SIG-M5 treated with dmso at 0.1 percent for 504 hours (cell line): Measurements from ENCODE around the gene CHPF.

Source experiments
- DNase-seq: peaks from one replicate; lab custom pipeline; 2025; ENCODE audit not compliant: unreplicated experiment; lab: John Stamatoyannopoulos, UW

Gene CHPF

DNA sequence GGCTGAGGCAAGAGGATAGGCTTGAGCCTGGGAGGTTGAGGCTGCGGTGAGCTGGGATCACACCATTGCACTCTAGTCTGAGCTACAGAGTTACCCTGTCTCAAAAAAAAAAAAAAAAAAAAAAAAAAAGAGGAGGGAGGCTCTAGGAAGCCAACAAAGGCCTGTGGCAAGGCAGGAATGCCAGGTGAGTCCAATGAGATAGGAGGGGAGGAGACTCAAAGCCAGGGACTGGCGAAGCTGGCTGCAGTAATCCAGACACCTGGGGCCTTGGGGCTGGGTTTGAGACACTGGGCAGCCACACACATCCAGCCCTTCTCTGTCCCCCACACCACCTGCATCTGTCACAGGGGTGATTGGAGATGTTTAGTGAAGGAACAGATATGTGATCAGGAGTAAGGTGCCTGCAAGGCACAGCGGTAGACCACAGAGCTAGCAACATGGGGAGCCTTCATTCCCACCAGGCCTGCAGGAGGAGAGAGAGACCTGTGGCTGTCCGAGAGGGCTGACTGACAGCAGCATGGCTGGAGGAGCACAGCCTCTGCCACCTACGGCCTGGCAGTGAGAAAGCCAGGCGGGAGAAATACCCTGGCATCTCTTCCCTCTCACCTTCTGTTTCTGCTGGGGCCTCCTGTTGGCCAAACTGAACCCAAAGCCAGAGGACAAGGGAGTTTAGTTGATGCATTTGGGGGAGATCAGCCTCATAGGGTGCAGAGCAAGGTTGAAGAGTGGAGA is 9.5 kb downstream of the CHPF start:
- no peak for DNase-seq

DNA sequence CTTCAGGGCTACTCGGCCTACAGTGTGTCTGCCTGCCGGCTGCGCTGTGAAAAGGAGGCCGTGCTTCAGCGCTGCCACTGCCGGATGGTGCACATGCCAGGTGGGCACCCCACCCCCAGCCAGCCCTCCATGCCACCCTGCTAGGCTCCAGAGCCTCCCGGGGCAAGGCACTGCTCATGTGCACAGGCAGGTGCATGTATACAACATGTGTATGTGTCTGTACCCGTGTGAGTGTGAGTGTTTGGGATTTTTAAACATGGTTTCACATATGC is 11.3 kb downstream of the CHPF start:
- DNase-seq, result no peak

DNA sequence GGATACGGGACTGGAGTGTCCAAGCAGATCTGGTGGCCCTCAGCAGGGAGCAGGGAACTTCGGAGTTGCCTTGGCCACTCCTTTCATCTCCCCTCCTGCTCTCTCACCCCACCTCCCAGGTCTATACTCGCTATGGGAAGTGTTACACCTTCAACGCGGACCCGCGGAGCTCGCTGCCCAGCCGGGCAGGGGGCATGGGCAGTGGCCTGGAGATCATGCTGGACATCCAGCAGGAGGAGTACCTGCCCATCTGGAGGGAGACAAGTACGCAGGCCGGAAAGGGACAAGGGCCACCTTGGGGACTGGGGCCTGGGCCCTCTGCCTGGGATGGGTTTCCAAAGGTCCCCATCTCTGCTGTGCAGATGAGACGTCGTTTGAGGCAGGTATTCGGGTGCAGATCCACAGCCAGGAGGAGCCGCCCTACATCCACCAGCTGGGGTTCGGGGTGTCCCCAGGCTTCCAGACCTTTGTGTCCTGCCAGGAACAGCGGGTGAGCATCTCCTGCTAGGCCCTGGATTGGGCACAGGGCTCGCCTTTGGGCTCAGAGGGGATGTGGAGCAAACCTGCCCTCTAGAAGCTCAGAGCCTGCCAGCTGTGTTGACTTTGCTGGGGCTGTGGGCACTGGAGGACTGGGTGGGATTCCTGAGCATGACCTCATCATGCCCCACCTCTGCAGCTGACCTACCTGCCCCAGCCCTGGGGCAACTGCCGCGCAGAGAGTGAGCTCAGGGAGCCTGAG is 11.8 kb downstream of the CHPF start:
- no peak for DNase-seq

DNA sequence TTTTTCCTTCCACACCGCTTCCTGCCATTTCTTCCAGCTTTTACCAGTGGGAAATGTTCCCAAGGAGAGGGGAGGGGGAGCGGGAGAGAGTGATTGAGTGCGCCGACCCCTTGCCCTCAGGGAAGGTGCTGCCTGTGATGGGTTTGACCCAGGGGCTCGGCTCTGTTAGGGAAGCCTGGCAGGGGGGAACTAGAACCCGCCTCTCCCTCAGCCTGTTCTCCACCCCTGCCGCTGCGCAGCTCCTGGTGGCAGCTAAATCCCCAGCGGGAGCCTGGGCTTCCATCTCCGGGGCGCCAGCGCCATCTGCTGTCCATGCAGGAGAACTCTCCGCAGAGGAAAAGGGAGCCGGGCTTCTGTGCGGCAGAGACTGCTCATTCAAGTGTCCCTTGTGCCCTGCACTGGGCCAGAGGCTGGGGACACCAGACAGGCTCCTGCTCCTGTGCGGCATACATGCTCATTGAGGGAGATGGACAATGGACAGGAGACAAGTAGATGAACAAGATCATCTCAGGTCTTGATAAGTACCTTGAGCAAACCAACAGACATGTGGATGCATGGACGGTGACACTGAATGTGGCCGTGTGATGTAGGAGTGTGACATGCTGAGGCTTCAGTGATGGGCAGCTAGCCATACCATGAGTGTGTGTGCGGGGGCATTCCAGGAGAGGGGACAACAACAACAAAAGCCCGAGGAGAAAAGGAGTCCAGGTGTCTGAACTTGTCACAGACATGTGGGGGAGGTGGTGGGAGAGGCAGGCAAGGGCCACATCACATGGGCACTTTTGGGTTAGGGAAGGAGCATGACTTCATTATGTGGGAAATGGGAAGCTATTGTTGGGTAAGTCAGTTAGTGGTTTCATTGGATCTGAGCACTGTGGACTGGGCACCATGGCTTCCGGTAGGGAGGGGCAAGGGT is 13.3 kb downstream of the CHPF start:
- peak; percentile 87 for DNase-seq

DNA sequence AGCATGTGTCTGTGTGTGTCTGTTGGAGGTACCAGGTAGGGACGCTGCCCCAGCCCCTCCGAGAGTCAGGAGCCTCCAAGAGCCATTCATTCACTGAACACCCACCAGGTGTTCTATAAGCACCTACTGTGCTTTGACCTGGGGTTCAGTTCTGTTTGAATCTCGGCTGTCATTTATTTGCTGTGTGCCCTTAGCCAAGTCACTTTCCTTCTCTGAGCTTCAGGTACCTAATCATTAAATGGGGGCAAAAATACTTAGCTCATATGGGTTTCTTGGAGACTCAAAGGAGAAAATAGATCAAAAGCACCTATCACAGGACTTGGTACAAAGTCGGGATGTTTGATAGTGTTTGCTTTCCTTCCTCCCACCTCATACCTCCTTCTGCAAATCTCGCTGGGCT is 16.1 kb downstream of the CHPF start:
- DNase-seq, result no peak

DNA sequence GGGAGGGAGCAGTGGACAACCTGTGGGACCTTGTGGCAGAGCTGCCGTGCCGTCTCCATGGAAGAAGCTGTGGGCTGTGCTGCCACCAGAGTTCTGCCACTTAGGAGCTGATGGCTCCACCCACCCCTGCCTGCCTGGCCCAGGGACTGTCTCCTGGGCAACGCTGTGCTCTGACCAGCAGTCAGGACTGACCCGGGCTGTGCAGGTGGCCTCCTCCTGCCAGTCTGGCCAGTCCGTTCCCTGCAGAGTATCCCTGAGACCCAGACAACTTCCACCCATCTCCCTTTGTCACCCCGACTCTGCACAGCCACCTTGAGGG is 16.6 kb downstream of the CHPF start:
- DNase-seq, result no peak

DNA sequence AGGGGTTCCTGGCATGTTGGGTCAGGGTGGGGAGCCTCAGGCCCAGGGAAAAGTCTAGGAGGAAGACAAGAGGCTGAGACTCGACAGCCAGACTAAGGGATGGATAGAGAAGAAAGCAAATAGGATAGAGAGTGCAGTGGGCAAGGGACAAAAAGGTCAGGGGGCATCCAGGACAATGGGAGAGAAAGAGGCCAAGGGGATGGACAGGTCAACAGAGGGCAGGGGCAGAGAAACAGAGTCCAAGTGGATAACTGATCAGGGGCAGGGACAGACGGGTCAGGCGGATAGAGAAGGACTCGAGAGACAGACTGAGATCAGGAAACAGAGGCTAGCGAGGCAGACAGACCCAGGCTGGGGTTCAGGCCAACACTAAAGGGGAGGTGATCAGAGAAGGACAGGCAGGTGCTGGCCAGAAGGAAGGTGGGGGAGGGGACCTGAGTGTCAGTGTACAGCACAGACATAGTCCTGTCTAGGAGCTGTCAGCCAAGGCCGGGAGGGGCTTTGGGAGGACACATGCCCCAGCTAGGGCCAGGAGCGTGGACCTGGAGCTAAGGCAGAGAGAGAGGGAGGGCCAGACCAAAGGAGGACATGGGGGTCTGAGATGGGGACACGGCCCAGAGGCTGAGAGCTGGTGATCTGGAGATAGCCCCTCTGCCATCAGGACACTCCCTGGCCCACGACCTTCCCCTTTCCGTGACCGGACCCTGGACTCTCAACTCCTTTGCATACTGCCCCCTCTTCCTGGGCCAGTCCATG is 17.1 kb downstream of the CHPF start:
- DNase-seq, result no peak

DNA sequence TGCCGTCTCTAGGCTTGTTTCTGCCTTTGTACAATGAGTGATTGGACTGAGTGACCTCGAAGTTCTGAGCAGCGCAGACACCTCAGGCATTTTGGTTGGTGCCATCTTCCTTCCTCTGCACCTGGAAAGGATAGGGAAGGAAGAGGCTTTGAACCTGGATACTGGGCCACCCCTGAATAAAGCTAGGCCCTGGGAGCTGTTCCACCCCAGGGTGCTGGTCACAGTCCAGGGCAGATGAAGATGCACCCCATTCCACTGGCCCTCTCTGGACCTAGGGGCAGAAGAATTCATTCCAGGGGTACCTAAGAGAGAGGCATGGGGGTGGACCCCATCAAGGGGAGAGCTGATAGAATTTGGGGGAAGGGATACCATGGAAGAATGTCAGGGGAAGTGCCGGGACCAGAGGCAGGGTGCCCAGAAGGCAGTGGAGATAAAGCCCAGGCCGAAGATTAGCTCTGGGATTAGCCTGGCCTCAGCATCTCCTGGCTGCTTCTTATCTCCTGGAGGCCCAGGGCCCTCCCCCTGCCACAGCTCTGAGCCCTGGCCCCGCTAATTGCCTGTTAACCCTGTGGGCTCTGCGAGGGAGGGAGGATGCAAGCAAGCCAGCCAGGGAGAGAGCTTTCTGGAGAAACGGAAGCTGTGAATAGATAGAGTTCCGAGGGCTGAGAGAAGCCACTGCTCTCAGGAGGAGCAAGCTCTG is 17.9 kb downstream of the CHPF start:
- DNase-seq, result no peak

DNA sequence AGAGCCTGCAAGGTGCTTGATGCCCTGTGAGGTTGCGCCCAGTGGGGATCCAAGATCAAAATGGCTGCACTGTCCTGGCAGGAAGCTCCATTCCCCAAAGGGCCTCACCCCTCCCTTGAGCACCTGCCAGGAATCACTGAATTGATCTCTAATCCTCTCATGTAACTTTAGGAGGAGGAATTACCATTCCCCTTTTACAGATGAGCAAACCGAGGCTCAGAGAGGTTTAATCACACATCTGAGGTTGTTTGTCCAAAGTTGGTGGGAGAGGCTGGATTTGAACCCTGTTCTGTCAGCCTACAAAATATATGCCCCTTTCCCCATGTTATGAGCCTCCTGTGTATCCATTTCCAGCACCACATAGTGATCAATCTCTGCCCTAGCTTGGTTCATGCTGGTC is 18.8 kb downstream of the CHPF start:
- DNase-seq, result no peak

DNA sequence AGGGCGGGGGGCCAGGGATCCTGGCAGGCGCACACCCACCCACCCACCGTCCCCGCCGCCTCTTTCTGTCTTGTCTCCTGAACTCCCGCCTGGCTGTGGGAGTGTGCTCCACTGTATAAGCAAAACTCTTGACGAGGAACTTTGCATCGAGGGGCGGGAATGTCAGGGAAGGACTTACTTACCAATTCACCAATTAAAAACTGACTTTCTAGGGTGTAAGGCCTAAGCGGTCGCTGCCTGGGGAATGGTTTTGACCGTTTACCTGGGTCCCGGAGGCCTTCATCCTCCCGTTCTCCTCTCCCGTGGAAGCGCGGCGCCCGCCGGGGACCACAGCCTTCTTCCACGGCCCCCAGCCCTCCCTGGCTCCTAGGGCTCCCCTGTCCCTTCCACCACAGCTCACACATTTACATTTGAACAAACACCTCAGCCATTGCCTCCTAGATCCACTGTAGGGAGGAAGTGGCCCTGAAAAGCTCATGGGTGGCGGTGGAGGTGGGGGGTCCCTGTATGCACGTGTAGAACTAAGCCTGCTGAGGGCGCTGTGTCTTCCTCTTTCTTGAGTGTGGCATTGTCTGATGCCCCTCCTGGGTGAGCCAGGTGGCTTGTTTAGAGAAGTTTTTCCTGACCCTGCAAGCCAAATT is 20.5 kb downstream of the CHPF start:
- DNase-seq, result no peak

DNA sequence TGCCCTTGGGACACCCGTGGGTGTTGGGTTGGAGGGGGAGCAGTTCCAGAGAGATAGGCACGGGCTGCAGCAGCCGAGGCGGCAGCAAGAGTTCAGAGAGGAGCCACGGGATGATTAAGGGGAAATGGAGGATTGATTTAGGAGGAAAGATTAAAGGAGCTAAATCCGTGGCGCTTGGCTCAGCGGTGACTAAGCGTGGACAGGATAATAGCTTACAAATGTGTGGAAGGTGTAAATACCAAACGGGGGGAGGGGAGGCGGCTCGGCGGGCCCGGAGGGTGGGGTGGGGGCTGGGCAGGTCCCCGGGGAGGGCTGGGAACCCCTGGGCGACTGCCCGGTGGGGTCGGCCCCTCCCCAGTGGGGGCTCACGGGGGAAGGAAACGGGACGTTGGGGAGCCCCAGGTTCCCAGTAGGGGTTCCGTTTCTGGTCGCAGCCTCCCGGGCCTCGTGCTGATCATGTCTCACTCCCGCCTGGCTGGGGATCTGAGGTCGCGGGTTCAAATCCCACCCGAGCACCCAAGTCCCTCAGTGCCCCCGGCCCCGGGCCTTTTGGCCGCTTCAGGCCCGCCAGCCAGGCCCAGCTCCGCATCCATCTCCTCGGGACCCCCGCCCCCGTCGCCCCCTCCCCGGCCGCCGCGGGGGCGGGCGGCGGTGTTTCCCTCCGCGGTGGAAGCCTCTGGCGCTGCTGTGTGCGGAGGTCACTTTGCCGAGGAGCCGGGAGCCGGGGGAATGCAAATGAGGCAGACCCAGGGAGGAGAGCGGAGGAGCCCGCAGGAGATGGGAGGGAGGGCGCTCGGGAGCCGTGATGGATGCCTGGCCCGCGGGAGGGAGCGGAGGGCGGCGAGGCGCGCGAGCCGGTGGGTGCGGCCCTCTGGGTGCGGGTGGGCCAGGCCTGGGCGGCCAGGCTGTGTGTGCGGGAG is 21.2 kb downstream of the CHPF start:
- no peak for DNase-seq

DNA sequence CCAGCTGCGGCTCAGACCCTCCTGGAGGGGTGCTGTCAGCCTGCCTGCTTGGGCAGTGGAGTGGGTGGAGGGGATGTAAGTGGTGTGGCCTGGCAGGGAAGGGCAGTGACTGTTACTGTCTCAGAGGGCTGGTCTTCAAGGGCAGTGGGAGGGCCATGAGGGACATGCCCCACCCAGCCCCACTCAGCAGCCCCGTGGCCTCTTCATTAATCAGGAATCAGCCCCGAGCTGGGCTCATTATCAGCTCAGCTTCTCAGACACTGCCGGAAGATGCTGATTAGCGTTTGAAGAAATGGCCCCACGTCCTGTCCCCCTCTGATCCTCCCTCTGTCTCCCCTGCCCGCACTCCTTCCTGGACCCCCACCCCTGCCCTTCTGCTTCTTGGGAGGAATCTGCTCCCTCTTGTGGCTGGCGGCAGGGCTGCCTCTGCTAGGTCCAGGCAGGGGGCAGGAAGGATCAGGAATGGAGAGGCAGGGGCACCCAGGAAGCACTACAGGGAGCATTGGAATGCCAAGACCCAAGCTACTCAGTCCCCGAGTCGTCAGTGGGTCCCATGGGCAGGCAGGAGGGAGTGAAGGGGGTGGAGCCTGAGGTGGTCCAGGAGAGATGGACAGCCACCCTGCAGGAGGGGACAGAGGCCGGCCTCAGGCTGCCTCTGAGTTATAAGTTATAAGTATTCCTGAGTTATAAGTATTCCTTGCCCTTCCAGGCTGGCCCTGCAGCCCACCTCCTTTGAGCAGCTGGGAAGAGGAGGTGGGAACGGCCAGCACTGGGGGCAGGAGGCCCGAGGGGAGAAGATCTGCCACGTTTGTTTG is 22.3 kb downstream of the CHPF start:
- DNase-seq, result peak; percentile 19

DNA sequence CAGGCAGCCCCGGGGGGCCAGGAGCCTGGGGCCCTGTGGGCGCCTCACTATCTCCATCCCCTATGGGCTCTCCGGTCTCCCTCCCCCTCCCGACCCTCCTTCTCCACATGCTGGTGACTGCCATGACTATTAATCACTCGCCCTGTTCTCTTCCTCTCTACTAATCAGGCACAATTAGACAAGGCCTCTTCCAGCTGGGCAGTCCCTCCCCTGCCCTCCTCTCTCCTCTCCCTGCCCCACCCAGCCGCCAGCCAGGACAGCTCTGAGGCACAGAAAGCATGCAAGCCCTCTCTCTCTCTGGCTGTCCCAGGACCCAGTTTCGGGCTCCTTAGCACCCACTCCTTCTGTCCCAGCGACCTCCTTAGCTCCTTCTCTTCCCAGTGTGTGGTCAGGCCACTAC is 23.5 kb downstream of the CHPF start:
- DNase-seq, result no peak

DNA sequence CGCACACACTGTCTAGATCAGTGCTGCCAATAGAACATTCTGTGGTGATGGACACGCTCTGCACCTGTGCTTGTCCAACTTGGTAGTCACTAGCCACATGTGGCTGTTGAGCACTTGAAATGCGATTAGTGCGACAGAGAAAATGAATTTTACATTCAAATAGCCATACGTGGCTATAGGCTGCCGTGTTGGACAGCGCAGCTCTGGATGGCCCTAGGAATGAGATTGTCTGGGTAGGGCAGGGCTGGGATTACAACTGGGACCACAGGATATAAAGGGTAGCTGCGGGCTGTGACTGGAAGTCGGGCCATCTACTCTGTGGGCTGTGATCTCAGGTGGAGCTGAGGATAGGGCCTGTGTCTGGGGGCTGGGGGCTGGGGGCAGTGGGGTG is 24.1 kb downstream of the CHPF start:
- DNase-seq, result no peak

DNA sequence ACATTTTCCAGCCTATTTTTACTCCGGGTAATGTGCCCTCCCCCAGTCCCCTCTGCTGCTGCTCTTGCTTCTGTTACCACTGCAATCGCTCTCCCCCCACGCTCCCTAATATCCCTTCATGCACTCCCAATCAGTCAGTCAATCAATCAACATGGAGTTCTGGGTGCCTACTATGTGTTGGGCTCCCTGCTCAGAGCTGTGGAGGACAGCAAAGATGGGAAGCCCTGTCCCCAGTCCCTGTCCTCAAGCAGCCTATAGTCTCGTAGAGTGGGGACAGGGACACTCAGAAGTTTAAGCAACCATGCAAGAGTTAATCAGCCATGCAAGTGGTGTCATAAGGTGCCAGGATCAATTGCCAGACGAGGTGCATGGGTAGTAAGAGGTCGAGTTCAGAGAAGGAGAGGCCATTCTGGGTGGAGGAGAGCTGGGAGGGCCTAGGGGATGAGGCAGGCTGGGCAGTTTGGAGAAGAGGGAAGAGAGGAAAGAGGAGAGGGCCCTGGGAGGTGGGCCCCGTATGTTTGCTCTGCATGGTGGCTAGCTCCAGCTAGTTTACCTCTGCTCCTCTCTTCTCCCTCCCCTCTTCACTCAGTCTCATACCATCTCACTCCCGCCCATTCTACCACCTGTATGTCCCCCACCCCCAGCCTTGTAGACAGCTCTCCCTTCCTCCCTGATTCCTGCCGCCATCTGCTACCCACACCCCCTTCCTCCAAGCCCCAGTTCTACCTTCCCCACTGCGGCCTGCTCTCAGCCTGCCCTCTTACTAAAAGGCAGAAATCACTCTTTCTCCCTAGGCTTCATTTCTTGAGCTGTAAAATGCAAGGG is 25.4 kb downstream of the CHPF start:
- no peak for DNase-seq

DNA sequence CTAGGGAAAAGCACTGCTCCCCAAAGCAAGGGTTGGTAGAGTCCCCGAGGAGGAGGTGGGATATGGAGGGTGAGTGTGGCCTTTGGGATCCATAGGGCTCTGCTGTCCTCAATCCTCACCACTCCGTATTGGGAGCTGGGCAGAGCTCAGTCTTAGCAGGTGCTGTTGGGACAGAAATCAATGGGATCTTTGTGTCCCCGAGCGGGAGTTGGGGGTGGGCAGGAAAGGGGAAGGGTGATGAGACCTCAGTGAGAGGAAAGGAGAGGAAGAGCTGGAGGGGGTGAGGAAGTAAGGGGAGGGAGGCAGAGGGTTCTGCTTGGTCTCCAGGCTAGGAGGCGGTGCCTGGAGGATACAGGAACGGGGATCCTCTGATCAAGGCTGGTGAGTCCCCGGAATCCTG is 26.7 kb downstream of the CHPF start:
- no peak for DNase-seq

DNA sequence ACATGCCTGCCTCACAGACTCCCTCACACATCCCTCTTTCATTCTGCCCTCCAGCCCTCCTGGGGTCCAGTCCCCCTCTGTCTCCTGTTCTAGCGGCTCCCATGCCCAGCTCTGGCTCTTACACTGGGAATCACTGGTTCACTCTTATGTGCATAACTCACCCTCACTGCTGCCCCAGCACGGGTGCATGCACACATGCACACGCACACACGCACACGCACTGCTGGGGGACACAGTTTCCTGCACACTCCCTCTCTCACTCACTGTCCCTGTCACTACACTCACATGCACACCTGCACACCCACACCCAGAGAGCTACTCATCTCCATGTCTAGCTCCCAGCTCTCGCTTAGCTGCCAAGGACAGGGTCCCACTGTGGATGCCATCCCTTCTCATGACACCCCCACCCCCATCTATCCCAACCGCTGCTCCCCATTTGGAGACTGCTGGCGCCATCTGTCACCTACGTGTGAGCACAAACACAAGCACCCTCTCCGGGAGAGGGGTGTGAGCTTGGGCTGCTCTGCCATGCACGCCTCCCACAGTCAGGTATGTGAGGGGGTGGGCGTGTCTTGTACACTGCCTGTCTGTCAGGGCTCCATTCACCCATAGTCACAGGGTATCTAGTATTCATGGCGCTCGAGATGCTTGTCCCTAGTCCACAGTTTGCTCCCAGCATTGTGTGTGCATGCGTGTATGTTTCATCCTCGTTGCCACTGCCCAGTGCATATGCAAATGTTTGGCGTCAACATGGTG is 27.6 kb downstream of the CHPF start:
- DNase-seq, result no peak
